ENCODE data around the gene SOX21. TPM values are rescaled to one million over a fixed set of nuclear protein-coding genes. Genes with fewer than 3 reads are reported as not detected.

The SOX21 gene
- total and polyA plus RNA-seq, 8 donors = 2.4 to 32.4 (median 5.4) TPM; not detected in 1

GRCh38 chr13:94758436-94758960 lies 46.2 kb upstream of the SOX21 start:
- Histone ChIP-seq H3K9me3 (no peaks in the 10 kb centered on the region), H3K27me3 (no peaks in the 10 kb centered on the region), H3K27ac (no peak overlapping the region), H3K4me1 (no peaks in the 10 kb centered on the region), H3K36me3 (no peaks in the 10 kb centered on the region), H3K4me3 (no peak overlapping the region)
- 69 to 81% (median 76%) methylated on average over 5 of the region's 5 CpGs for WGBS, 5 donors
- no peak for DNase-seq
- no peak for TF ChIP-seq POLR2A (IDR thresholded peaks at IDR 0.05)
- no peak for TF ChIP-seq POLR2AphosphoS5 (IDR thresholded peaks at IDR 0.05)
- no peak for TF ChIP-seq CTCF (IDR thresholded peaks at IDR 0.05)
- TF ChIP-seq EP300 (IDR thresholded peaks at IDR 0.05) = no peak
- intact Hi-C loops (cut with DNase I; ENCODE audit: low total_unique reads) = no loop called here

- Histone ChIP-seq H3K9me3 (no peaks in the 10 kb centered on the region), H3K27me3 (no peaks in the 10 kb centered on the region), H3K4me1 (no peaks in the 10 kb centered on the region), H3K4me3 (no peak overlapping the region), H3K36me3 (no peaks in the 10 kb centered on the region), H3K27ac (no peak overlapping the region)
- intact Hi-C loops (cut with DNase I; ENCODE audit: low total_unique reads) = no loop called here
- no peak for DNase-seq
- 25 to 59% (median 50%) methylated on average over 1 of the region's 1 CpG for WGBS, 5 donors
- TF ChIP-seq POLR2AphosphoS5 (IDR thresholded peaks at IDR 0.05) (no peak), EP300 (IDR thresholded peaks at IDR 0.05) (no peak), CTCF (IDR thresholded peaks at IDR 0.05) (no peak)
These were observed 41.0 kb upstream of the SOX21 start for GRCh38 chr13:94753327-94753726.

- H3K9me3 ChIP-seq = no peaks in the 10 kb centered on the region
- H3K27ac ChIP-seq = no peak overlapping the region
- TF ChIP-seq CTCF (IDR thresholded peaks at IDR 0.05) (no peak), POLR2A (IDR thresholded peaks at IDR 0.05) (no peak), POLR2AphosphoS5 (IDR thresholded peaks at IDR 0.05) (no peak), EP300 (IDR thresholded peaks at IDR 0.05) (no peak)
- H3K4me3 ChIP-seq = no peak overlapping the region
- intact Hi-C loops (cut with DNase I; ENCODE audit: low total_unique reads) = no loop called here
- H3K36me3 ChIP-seq = no peaks in the 10 kb centered on the region
- no peak for DNase-seq
- no peaks in the 10 kb centered on the region for H3K27me3 ChIP-seq
- no peaks in the 10 kb centered on the region for H3K4me1 ChIP-seq
- WGBS, 5 donors = 88 to 100% (median 90%) methylated on average over 1 of the region's 1 CpG
These were observed 36.8 kb upstream of the SOX21 start for GRCh38 chr13:94749162-94749561.

GRCh38 chr13:94739235-94739634 lies 26.9 kb upstream of the SOX21 start:
- Histone ChIP-seq H3K36me3 (no peaks in the 10 kb centered on the region), H3K27me3 (no peaks in the 10 kb centered on the region), H3K4me1 (no peaks in the 10 kb centered on the region), H3K27ac (no peak overlapping the region), H3K9me3 (peaks cover 0 to 5% (median 0%) of the 10 kb centered on the region in 4 donors), H3K4me3 (no peak overlapping the region)
- intact Hi-C loops (cut with DNase I; ENCODE audit: low total_unique reads) = no loop called here
- WGBS, 5 donors = 87 to 93% (median 90%) methylated on average over 4 of the region's 4 CpGs
- TF ChIP-seq POLR2A (IDR thresholded peaks at IDR 0.05) (no peak), POLR2AphosphoS5 (IDR thresholded peaks at IDR 0.05) (no peak), CTCF (IDR thresholded peaks at IDR 0.05) (no peak), EP300 (IDR thresholded peaks at IDR 0.05) (no peak)
- DNase-seq = no peak
